GM21381 (cell line): Measurements from ENCODE around the gene ARFGEF2.
A peak's percentile ranks its signal among the peaks of the same experiment; 100 is the strongest.
"Not testable (repeated sequence)": the region's sequence is repeated elsewhere in the genome, so short reads cannot be mapped to it uniquely, and the experiment has no call there.

Experiments used
- ATAC-seq: cut with Tn5 transposase; IDR thresholded peaks from one replicate; pipeline ENCODE4 v1.9.1; 2021; ENCODE audit warnings: mild to moderate bottlenecking, moderate library complexity; ENCODE audit not compliant: unreplicated experiment

ARFGEF2 gene

DNA sequence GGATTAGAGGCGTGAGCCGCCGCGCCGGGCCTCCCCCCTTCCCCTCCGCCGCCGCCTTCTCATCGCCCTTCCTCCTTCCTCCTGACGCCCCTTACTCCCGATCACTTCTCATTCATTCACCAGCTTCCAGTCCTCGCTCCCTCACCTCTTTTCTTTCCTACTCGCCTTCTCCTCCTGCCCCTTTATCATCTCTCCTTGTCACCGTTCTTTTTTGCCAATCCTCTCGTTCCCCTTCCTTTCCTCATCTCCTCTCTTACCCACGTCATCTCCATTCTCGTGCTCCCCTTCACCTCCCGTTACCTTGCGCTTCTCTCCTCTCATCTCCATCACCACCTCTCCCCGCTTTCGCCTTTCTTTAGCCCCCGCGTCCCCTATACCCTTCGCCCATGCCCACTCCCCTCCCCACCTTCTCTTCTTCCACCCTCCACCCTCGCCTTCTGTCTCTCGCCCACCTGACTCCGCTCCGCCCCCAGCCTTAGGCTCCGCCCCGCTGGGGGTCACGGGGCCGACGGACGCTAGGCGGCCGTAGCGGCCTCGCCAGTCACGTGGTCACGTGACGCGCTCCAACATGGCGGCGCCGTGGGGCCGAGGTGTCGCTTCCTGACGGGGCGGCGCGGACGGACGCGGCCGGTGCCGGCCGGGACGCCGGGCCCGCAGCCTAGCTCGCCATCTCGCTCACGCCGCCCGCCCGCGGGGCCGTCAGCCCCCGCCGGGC lies at the start of gene ARFGEF2:
Gene ARFGEF2 (plus strand): TSS at position 544 of the 715 bp plus-strand sequence. CDS start 179 bp downstream, outside the sequence.
- ATAC-seq = peak; percentile 77

- ATAC-seq = no peak
Observed at GRCh38 chr20:48875233-48875913, 46.1 kb upstream of the ARFGEF2 start.

- no peak for ATAC-seq
Observed at GRCh38 chr20:48875914-48876240, 45.6 kb upstream of the ARFGEF2 start.

- ATAC-seq = no peak
Observed at GRCh38 chr20:48877304-48877703, 44.2 kb upstream of the ARFGEF2 start.

DNA sequence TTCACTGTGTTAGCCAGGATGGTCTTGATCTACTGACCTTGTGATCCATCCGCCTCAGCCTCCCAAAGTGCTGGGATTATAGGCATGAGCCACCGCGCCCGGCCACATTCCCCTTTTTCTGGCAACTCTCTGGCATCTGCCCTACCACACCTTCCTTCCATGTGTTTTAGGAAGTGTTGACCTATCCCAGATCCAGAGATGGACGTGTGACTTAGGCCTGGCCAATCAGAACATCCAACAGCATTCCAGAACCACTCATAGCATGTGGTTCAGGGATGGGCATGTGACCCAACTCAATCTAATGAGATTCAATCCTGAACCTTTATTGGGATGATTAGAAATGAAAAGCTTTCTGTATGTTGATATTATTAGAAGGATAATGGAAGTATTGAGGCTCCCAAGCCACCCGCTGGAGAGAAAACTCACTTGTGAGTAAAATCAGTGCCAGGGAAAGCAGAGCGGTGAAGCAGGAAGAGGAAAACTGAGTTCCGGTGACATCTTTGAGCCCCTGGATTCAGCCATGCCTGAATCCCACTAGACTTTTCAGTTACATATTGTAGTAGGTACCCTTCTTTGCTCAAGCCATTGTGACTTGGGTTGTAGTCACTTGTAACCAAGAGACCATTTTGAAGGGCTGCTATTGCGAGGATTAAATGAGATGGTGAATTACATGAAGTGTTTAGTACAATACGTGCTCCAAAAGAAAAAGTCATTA lies 42.8 kb upstream of the ARFGEF2 start:
- ATAC-seq = no peak

DNA sequence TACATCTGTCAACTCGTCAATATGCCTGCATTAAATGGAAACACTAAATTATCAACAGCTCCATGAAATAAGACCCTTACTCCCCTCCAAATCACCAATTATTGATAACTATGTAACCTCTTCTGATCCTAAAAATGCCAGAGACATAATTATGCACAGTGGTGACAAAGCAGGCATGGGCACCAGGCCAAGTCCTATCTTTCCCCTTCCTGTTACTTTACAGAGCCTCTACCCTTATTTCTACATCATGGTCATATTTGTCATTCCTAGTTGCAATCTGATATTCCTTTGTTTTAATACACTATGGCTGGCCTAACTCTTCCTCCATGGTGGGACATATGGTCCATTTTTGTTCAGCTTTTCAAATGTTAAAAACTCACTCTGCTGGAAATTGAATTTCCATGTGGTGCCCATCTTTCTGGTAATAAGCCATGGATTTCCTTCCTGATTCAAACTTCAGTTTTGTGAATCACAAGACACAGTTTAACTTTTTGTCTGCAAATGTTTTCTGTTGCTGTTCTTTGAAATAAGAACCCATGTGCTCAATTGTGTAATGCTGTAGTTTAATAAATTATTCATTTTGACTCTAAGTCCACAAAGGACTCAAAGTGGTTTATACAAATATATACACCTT lies 41.8 kb upstream of the ARFGEF2 start:
- ATAC-seq = no peak

GRCh38 chr20:48880331-48880730 lies 41.2 kb upstream of the ARFGEF2 start:
- ATAC-seq = no peak

DNA sequence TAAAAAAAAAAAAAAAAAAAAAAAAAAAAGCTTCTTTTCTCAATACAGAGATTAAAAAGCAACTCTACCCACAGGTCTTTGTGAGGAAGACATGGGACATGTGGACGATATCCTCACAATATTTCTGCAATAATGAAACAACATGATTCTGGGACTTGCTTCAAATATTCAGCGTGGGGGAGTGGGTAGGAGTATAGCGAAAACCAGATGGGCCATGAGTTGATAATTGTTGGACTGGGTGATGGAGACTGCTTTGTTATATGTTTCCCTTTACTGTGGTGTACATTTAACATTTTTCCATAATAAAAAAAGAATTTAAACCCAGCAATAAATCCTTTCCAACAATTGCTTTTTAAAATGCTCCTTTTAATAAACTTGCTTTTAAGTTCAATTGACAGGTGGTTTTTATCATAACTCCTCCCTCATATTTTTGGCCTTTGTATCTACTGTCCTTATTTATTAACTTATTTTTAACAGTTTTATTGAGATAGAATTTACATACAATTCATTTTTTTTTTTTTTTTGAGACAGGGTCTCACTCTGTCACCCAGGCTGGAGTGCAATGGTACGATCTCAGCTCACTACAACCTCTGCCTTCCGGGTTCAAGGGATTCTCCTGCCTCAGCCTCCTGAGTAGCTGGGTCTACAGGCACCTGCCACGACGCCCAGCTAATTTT lies 40.4 kb upstream of the ARFGEF2 start:
- no peak for ATAC-seq

DNA sequence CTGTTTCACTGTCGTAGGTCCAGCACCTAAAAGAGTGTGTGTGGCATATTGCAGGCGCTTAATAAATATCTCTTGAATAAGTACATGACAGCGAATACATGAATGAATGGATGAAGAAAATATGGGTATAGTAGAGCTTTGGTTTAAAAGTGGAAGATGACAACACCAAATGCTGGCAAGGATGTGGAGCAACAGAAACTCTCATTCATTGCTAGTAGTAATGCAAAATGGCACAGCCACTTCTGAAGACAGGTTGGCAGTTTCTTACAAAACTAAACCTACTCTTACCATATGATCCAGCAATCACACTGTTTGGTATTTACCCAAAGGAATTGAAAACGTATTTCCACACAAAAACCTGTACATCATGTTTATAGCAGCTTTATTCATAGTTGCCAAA lies 36.3 kb upstream of the ARFGEF2 start:
- ATAC-seq = no peak

DNA sequence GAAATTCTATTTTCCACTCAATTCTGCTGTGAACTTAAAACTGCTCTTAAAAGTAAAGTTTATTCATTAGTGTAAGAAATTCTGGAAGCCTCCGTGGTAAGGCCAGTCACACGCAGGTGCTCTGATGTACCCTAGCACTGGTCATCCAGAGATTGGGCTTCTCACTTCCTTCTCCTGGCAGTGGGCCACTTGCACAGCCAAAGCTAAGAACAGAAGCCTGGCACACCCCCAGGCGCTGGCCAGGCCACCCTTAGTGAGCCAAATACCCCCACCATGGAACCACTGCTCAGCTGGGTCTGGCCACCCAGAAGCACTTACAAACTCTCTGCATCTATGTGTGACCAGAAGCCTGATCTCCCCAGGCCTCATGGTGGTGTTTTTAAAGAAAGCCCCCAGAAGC lies 35.3 kb upstream of the ARFGEF2 start:
- no peak for ATAC-seq

GRCh38 chr20:48886811-48887210 lies 34.7 kb upstream of the ARFGEF2 start:
- ATAC-seq = no peak

GRCh38 chr20:48888517-48888916 lies 33.0 kb upstream of the ARFGEF2 start:
- not testable (repeated sequence) for ATAC-seq

GRCh38 chr20:48889140-48889790 lies 32.2 kb upstream of the ARFGEF2 start:
- no peak for ATAC-seq

DNA sequence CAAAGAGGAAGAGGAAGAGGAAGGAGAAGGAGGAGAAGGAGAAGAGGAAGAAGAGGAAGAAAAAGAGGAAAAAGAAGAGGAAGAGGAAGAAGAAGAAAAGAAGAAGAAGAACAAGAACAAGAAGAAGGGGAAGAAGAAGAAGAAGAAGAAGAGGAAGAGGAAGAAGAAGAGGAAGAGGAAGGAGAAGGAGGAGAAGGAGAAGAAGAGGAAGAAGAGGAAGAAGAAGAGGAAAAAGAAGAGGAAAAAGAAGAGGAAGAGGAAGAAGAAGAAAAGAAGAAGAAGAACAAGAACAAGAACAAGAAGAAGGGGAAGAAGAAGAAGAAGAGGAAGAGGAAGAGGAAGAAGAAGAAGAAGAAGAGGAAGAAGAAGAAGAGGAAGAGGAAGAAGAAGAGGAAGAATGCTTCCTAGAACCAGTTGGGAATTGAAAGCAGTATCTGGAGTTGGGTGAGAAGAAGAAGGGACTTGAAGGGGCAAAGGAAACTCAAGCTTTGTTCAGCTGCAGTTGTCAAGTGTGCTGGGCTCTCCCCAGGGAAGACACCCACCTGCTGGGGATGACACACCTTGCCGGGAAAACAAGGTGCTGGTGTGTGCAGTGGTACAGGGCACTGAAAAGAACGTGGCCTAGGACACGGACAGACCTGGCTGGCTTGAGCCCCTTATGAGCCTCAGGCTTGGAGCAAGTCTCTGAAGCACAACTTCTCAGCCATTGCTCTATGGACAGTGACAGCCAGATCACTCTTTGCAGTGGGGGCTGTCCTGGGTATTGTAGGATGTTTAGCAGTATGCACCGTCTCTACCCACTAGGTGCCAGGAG lies 30.1 kb upstream of the ARFGEF2 start:
- ATAC-seq = no peak

DNA sequence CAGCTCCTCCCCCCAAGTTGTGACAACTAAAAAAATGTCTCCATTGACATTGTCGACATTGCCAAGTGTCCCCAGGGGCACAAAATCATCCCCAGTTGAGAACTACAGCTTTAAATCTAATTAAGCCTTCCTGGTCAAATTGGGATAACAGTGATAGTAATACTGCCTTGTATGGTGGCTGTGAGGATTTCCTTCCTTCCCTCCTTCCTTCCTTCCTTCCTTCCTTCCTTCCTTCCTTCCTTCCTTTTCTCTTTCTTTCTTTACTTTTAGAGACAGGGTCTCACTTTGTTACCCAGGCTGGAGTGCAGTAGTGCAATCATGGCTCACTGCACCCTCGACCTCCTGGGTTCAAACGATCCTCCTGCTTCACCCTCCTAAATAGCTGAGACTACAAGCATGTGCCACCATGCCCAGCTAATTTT lies 29.5 kb upstream of the ARFGEF2 start:
- ATAC-seq = no peak

DNA sequence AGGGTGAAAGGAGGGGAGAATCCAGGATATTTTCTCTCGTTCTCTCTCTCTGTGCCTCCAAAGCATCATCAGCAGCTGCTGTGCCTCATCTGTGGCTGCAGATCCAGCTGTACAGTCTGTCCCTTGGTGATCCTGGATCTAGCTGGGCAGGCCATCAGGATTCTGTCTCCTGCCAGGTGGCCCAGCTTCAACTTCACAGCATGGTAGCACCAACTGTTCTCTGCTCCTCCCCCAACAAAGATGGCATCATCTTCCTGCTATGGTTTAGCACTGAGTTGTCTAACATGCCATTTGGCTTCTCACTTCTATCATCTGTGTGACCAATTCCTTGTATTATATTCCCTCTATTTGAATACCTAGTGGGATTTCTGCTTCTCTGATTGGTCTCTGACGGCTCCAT lies 28.6 kb upstream of the ARFGEF2 start:
- no peak for ATAC-seq

DNA sequence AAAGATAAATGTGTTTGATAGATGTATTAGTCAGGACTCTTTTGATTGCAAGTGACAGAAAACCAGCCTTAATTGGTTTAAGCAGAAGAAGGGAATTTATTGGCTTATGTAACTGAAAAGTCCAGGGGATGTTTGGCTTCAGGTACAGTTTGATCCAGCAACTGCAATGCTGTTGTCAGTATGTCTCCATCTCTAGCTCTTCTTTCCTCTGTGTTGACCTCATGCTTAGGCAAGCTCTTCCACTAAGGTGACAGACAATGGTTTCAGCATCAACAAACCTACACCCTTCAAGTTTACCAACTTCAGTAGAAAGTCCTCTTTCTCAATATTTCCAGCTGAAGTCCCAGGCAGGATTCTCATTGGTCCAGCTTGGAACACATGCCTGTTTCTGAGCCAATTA lies 28.1 kb upstream of the ARFGEF2 start:
- no peak for ATAC-seq

DNA sequence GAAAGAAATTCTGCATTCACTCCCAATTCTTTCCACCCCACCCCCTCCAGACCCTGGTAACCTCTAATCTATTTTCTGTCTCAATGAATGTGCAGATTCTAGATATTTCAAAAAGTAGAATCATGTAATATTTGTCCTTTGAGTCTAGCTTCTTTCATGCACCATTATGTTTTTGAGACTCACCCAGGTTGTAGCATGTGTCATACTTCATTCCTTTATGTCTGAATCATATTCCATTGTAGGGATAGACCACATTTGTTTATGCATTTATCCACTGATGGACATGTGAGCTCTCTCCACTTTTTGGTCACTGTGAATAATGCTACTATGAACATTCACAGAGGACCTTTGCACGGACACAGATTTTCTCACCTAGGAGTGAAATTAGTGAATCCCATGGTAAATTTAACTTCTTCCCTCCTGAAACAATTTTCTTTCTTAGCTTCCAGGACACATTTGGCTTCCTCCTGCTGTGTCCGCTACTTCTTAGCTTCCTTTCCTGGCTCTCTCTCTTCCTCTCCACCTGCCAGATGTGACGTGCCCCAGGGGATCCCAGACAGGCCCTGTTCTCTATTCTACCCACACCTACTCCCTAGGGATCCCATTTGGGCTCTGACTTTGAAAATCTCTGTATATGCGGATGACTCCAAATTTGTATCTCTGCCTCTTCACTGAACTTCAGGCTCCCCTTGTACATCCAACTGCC lies 24.1 kb upstream of the ARFGEF2 start:
- no peak for ATAC-seq

GRCh38 chr20:48898210-48898609 lies 23.3 kb upstream of the ARFGEF2 start:
- no peak for ATAC-seq
